ENCODE data around the gene IL26.

The IL26 gene

DNA sequence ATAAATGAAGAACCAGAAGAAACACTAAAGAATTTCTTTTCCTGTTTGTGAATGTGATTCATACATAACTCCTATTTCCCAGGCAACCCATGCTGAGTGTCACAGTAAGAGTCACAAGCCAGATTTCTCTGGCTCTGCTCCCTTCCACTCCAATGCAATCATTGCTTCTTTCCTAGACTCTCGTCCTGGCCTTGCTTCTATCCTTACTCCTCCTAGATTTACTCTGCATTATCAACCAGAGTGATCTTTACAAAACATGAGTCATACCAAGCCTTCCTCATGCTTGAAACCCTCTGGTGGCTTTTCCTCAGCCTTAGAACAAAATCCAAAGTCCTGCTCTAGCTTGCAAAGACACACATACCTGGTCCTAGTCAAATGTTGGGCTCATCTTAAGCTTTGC, 14.5 kb upstream of the IL26 start:
- no peak overlapping the region for H3K4me3 ChIP-seq (ENCODE audit: low read length)
- peak; percentile 52 for DNase-seq (ENCODE audit: low read depth)
- TF ChIP-seq CTCF (conservative IDR thresholded peaks at IDR 0.05; ENCODE audit: low read depth, low read length), result no peak

- TF ChIP-seq CTCF (conservative IDR thresholded peaks at IDR 0.05; ENCODE audit: low read depth, low read length), result no peak
- H3K4me3 ChIP-seq (ENCODE audit: low read length), result no peak overlapping the region
- no peak for DNase-seq (ENCODE audit: low read depth)
These were observed 13.8 kb upstream of the IL26 start for GRCh38 chr12:68239309-68239982.

- H3K4me3 ChIP-seq (ENCODE audit: low read length), result no peak overlapping the region
- DNase-seq (ENCODE audit: low read depth), result no peak
- TF ChIP-seq CTCF (conservative IDR thresholded peaks at IDR 0.05; ENCODE audit: low read depth, low read length), result no peak
These were observed 12.0 kb upstream of the IL26 start for GRCh38 chr12:68237619-68238018.

- DNase-seq (ENCODE audit: low read depth), result no peak
- TF ChIP-seq CTCF (conservative IDR thresholded peaks at IDR 0.05; ENCODE audit: low read depth, low read length), result peak; percentile 23
- H3K4me3 ChIP-seq (ENCODE audit: low read length), result no peak overlapping the region
These were observed 11.5 kb upstream of the IL26 start for GRCh38 chr12:68237078-68237477.

DNA sequence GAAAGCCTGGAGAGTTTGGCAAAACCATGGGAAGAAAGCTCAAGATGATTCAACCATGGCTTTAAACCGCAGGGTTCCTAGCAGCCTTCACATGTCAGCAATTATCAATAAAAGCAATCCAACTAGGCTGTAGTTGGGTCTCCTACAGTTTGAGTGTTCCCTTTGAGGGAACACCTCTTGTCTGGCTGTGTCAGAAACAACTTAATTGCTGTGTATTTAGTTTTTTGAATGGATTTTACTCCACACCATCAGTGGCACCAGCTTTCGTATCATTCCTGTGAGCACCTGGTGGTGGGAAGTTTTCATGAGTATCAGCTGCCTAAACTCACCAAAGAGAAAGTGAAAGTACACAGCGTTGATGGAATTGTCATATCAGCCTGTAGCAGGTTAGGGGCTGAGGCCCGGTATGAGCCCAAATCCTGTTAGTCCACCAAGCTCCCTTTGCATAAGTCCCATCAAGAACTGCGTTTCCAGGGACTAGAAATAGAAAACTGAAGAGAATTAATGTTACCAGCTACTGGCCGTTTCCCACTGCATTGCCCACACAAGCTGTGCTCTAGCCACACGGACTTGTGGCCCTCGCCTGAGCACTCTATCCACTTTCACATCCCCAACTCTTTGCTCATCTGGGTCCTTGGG, 10.9 kb upstream of the IL26 start:
- no peak for DNase-seq (ENCODE audit: low read depth)
- no peak for TF ChIP-seq CTCF (conservative IDR thresholded peaks at IDR 0.05; ENCODE audit: low read depth, low read length)
- no peak overlapping the region for H3K4me3 ChIP-seq (ENCODE audit: low read length)

- no peak for TF ChIP-seq CTCF (conservative IDR thresholded peaks at IDR 0.05; ENCODE audit: low read depth, low read length)
- DNase-seq (ENCODE audit: low read depth), result no peak
- no peak overlapping the region for H3K4me3 ChIP-seq (ENCODE audit: low read length)
These were observed 10.0 kb upstream of the IL26 start for GRCh38 chr12:68235576-68235975.

- DNase-seq (ENCODE audit: low read depth), result no peak
- no peak overlapping the region for H3K4me3 ChIP-seq (ENCODE audit: low read length)
- TF ChIP-seq CTCF (conservative IDR thresholded peaks at IDR 0.05; ENCODE audit: low read depth, low read length), result no peak
These were observed 8.5 kb upstream of the IL26 start for GRCh38 chr12:68234140-68234539.

Measured in retinal pigment epithelial cell (primary cell).